Thymus (tissue), 11 donors: Measurements from ENCODE around the gene CRYGS. TPM values are rescaled to one million over a fixed set of nuclear protein-coding genes. Genes with fewer than 3 reads are reported as not detected.

Experiments used
- DNase-seq, 9 donors: peaks; one replicate each; pipeline ENCODE4 v3.0.0-alpha.2; 2013; ENCODE audit warnings: low spot score in 9 of 9, low read depth in 6 of 9, missing footprints in 1 of 9
- H3K27ac ChIP-seq, 2 donors: one replicate each; pipeline ENCODE4 v1.5.1; 2013; ENCODE audit warnings: control low read depth in 1 of 2, low read depth in 1 of 2, low read length in 1 of 2, mild to moderate bottlenecking in 1 of 2, moderate library complexity in 1 of 2
- H3K27me3 ChIP-seq, 2 donors: one replicate each; pipeline ENCODE4 v1.5.1; 2013; ENCODE audit warnings: low read length in 1 of 2; ENCODE audit not compliant: control insufficient read depth in 2 of 2, insufficient read depth in 1 of 2
- H3K36me3 ChIP-seq, 2 donors: one replicate each; pipeline ENCODE4 v1.5.1; 2013; ENCODE audit warnings: low read length in 1 of 2, mild to moderate bottlenecking in 1 of 2, moderate library complexity in 1 of 2; ENCODE audit not compliant: control insufficient read depth in 2 of 2, insufficient read depth in 2 of 2
- H3K4me1 ChIP-seq, 2 donors: one replicate each; pipeline ENCODE4 v1.5.1; 2013; ENCODE audit warnings: low read length in 2 of 2; ENCODE audit not compliant: control insufficient read depth in 2 of 2, insufficient read depth in 2 of 2
- H3K4me3 ChIP-seq, 2 donors: one replicate each; pipeline ENCODE4 v1.5.1; 2013; ENCODE audit warnings: low read length in 2 of 2, control low read depth in 1 of 2, mild to moderate bottlenecking in 1 of 2
- H3K9me3 ChIP-seq, 2 donors: one replicate each; pipeline ENCODE4 v1.5.1; 2013; ENCODE audit warnings: low read length in 1 of 2, mild to moderate bottlenecking in 1 of 2; ENCODE audit not compliant: control insufficient read depth in 2 of 2, insufficient read depth in 1 of 2
- WGBS: extraction: QIAGEN DNeasy Blood & Tissue Kit; methylation state at CpG from one replicate; pipeline ENCODE4 v1.1.7; 2013; 5-methylcytosine and 5-hydroxymethylcytosine counted together
- polyA plus RNA-seq: library from polyadenylated mRNA; stranded (reverse); fragments of 200-250 nt; gene quantifications from one replicate; pipeline ENCODE4 v1.2.3, GENCODE V29; 2013
- total RNA-seq: library from RNA; stranded (reverse); fragments of 120-200 nt; gene quantifications from one replicate; pipeline ENCODE4 v1.2.4, GENCODE V29; 2013
- donor health status: healthy.

The CRYGS gene
- total and polyA plus RNA-seq, 2 donors: 3.1 to 21.0 TPM

- no peak overlapping the region for H3K27ac ChIP-seq
- 95% methylated on average over 4 of the region's 4 CpGs for WGBS
Observed at GRCh38 chr3:186492385-186492984, 51.7 kb downstream of the CRYGS start.

GRCh38 chr3:186489507-186489906, 54.7 kb downstream of the CRYGS start:
- no peak for DNase-seq
- H3K9me3 ChIP-seq: no peaks in the 10 kb centered on the region
- H3K36me3 ChIP-seq: no peaks in the 10 kb centered on the region
- no peaks in the 10 kb centered on the region for H3K4me1 ChIP-seq
- no peak overlapping the region for H3K4me3 ChIP-seq
- no peaks in the 10 kb centered on the region for H3K27me3 ChIP-seq
- 98% methylated on average over 4 of the region's 4 CpGs for WGBS
- H3K27ac ChIP-seq: no peak overlapping the region

More at GRCh38 chr3:186492385-186492984, 51.7 kb downstream of the CRYGS start:
- H3K4me1 ChIP-seq: no peaks in the 10 kb centered on the region
- H3K27me3 ChIP-seq: no peaks in the 10 kb centered on the region
- no peaks in the 10 kb centered on the region for H3K36me3 ChIP-seq
- no peaks in the 10 kb centered on the region for H3K9me3 ChIP-seq
- no peak overlapping the region for H3K4me3 ChIP-seq
- DNase-seq: no peak

Other genes starting within 250 kb of the CRYGS start
- 1.6 TPM for gene DGKG, start 182.1 kb downstream of the CRYGS start, total RNA-seq
- 1.1 TPM for gene DGKG, start 182.1 kb downstream of the CRYGS start, polyA plus RNA-seq
- gene TBCCD1, start 23.0 kb upstream of the CRYGS start, total RNA-seq: 14.2 TPM
- gene TBCCD1, start 23.0 kb upstream of the CRYGS start, polyA plus RNA-seq: 7.3 TPM
- gene DNAJB11, start 26.3 kb upstream of the CRYGS start, total RNA-seq: 42.8 TPM
- gene DNAJB11, start 26.3 kb upstream of the CRYGS start, polyA plus RNA-seq: 49.1 TPM
- 0.33 TPM for gene AHSG, start 68.7 kb upstream of the CRYGS start, total RNA-seq
- gene AHSG, start 68.7 kb upstream of the CRYGS start, polyA plus RNA-seq: 0.23 TPM
- 0.09 TPM for gene FETUB, start 96.0 kb upstream of the CRYGS start, total RNA-seq
- 1.8 TPM for gene FETUB, start 96.0 kb upstream of the CRYGS start, polyA plus RNA-seq
- gene HRG, start 121.6 kb upstream of the CRYGS start, total RNA-seq: not detected
- gene HRG, start 121.6 kb upstream of the CRYGS start, polyA plus RNA-seq: 0.02 TPM
- 0.14 TPM for gene KNG1, start 173.0 kb upstream of the CRYGS start, total RNA-seq
- gene KNG1, start 173.0 kb upstream of the CRYGS start, polyA plus RNA-seq: 0.30 TPM
- gene EIF4A2, start 239.2 kb upstream of the CRYGS start, total RNA-seq: 530 TPM
- gene EIF4A2, start 239.2 kb upstream of the CRYGS start, polyA plus RNA-seq: 595 TPM